ENCODE results near the gene BHLHE40. TPM values are rescaled to one million over a fixed set of nuclear protein-coding genes. Genes with fewer than 3 reads are reported as not detected.
A peak's percentile ranks its signal among the peaks of the same experiment; 100 is the strongest.

BHLHE40 gene
- total RNA-seq, 1 donor from 2014 or later: 96.3 TPM

GRCh38 chr3:4939276-4939675 lies 40.0 kb upstream of the BHLHE40 start:
- DNase-seq (ENCODE audit: low read depth): no peak
- H3K4me3 ChIP-seq (ENCODE audit: low read depth, low read length): no peak overlapping the region
- TF ChIP-seq, protein P1, sequence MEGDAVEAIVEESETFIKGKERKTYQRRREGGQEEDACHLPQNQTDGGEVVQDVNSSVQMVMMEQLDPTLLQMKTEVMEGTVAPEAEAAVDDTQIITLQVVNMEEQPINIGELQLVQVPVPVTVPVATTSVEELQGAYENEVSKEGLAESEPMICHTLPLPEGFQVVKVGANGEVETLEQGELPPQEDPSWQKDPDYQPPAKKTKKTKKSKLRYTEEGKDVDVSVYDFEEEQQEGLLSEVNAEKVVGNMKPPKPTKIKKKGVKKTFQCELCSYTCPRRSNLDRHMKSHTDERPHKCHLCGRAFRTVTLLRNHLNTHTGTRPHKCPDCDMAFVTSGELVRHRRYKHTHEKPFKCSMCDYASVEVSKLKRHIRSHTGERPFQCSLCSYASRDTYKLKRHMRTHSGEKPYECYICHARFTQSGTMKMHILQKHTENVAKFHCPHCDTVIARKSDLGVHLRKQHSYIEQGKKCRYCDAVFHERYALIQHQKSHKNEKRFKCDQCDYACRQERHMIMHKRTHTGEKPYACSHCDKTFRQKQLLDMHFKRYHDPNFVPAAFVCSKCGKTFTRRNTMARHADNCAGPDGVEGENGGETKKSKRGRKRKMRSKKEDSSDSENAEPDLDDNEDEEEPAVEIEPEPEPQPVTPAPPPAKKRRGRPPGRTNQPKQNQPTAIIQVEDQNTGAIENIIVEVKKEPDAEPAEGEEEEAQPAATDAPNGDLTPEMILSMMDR (conservative IDR thresholded peaks at IDR 0.05; ENCODE audit: low read depth, low read length): no peak

- no peak overlapping the region for H3K4me3 ChIP-seq (ENCODE audit: low read depth, low read length)
- DNase-seq (ENCODE audit: low read depth): no peak
- TF ChIP-seq, protein P1 (conservative IDR thresholded peaks at IDR 0.05; ENCODE audit: low read depth, low read length): no peak
Observed at GRCh38 chr3:4940985-4941384, 38.3 kb upstream of the BHLHE40 start.

DNA sequence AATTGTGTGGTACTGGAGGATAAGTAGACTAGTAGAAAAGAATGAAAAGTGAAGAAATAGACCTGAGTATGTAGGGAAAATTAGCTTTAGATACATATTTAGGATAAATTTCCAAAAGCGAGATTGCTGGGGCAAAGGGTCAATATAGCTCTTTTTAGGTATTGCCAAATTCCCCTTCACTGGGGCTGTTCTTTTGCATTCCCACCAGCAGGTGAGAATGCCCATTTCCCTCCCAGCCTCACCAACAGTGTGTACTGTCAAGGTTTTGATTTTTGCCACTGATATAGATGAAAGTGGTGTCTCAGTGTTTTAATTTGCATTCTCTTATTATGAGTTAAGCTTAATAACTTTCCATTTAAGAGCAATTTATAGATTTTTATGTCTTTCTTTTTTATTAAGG lies 35.7 kb upstream of the BHLHE40 start:
- DNase-seq (ENCODE audit: low read depth): no peak
- no peak overlapping the region for H3K4me3 ChIP-seq (ENCODE audit: low read depth, low read length)
- TF ChIP-seq, protein P1 (conservative IDR thresholded peaks at IDR 0.05; ENCODE audit: low read depth, low read length): peak; percentile 49

DNA sequence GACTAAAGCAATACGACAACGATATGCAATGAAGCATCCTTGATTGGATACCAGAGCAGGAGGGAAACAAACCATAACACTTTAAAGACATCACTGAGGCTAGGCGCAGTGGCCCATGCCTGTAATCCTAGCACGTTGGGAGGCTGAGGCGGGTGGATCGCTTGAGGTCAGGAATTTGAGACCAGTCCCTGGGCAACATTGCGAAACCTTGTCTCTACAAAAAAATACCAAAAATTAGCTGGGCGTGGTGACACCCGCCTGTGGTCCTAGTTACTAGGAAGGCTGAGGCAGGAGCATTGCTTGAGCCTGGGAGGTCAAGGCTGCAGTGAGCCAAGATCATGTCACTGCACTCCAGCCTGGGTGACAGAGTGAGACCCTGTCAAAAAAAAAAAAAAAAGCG lies 33.9 kb upstream of the BHLHE40 start:
- TF ChIP-seq, protein P1 (conservative IDR thresholded peaks at IDR 0.05; ENCODE audit: low read depth, low read length): no peak
- DNase-seq (ENCODE audit: low read depth): no peak
- H3K4me3 ChIP-seq (ENCODE audit: low read depth, low read length): no peak overlapping the region

DNA sequence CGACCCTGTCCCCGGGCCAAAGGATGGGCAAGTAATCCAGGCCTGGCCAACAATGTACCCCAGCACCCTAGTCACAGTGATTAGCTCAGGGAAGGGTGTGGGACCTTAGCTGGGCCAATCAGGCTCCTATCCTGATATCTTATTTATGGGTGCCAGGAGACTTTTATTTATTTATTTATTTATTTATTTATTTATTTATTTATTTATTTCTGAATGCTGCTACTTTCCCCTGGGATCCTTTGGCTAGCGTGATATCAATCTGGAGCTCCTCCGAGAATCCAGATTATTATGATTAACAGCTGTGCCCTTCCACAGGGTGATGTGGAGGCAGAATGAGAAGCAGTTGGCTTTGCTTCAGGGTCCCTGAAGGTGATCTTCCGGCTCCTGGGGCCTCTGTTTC lies 32.2 kb upstream of the BHLHE40 start:
- H3K4me3 ChIP-seq (ENCODE audit: low read depth, low read length): no peak overlapping the region
- no peak for DNase-seq (ENCODE audit: low read depth)
- TF ChIP-seq, protein P1 (conservative IDR thresholded peaks at IDR 0.05; ENCODE audit: low read depth, low read length): no peak

DNA sequence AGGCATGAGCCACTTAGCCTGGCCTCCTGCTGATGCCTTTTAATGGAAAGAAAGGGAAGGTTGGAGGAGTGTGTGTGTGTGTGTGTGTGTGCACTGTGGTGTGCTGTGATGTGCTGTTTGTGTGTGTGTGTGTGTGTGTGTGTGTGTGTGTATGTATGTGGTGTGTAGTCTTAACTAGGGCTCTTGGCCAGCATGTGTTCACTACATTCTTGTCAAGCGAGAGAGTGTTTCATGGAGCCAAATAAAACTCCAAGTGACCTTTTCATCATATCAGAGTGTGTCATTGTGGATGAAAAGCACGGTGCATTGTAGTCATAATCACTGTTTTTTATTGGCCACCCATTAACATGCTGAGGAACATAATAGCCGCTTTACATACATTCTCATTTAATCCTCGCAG lies 30.8 kb upstream of the BHLHE40 start:
- no peak overlapping the region for H3K4me3 ChIP-seq (ENCODE audit: low read depth, low read length)
- TF ChIP-seq, protein P1 (conservative IDR thresholded peaks at IDR 0.05; ENCODE audit: low read depth, low read length): no peak
- DNase-seq (ENCODE audit: low read depth): no peak

DNA sequence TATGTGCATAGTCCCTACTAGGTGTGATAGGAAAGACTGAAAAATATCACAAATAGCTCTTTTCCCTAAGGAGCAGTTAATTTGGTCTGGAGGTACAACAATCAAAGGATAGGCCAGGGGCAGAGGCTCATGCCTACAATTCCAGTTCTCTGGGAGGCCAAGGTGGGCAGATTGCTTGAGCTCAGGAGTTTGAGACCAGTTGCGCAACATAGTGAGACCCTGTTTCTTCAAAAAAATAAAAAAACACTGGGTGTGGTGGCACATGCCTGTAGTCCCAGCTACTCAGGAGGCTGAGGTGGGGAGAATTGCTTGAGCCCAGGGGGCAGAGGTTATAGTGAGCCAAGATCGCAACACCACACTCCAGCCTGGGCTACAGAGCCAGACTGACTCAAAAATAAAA lies 30.2 kb upstream of the BHLHE40 start:
- H3K4me3 ChIP-seq (ENCODE audit: low read depth, low read length): no peak overlapping the region

More for the DNA sequence above, 30.2 kb upstream of the BHLHE40 start:
- TF ChIP-seq, protein P1 (conservative IDR thresholded peaks at IDR 0.05; ENCODE audit: low read depth, low read length): no peak
- no peak for DNase-seq (ENCODE audit: low read depth)
